GM19324 (cell line): Measurements from ENCODE around the gene RTP1.
"Not testable (repeated sequence)": the region's sequence is repeated elsewhere in the genome, so short reads cannot be mapped to it uniquely, and the experiment has no call there.

Experiments used
- ATAC-seq: cut with Tn5 transposase; IDR thresholded peaks from one replicate; pipeline ENCODE4 v1.9.1; 2021; ENCODE audit warnings: mild to moderate bottlenecking, moderate library complexity; ENCODE audit not compliant: unreplicated experiment, low FRiP score

The RTP1 gene

DNA sequence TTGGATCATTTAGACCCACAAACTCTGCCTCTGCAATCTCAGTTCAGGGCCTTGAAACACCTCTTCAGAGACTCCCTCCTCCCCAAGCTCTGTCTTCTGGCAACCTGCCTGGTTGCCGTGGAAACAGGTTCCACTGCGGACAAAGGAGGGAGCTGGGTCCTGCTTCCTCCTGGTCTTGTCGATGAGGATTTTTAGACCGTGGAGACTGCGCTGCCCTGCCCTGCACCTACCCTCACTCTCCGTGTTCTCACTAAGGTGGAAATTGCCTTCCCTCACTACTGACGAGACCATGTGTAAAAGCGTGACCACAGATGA lies at the start of gene RTP1:
Gene RTP1, plus strand, starts transcription at position 152 of the 315 bp plus-strand sequence. Its CDS starts 30 bp downstream, at position 182.
- no peak for ATAC-seq

DNA sequence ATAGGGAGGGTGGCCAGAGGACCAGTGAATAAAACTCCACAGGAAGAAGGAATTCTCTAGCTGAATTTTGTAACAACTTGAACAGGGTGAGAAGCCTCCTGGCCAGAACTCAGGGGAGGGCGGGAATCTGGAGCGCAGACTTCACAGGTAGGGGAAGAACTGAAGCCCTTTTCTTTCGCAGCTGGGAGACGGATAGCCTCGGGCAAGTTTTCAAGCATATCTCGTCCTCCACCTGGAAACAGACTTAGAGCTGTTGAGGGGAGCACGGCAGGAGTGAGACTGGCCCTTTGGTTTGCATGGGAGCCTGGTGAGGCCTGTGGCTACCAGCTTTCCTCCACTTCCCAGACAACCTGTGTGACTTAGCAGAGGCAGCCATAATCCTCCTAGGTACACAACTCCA lies 47.1 kb upstream of the RTP1 start:
- ATAC-seq, result no peak

- no peak for ATAC-seq
Measured at GRCh38 chr3:187150599-187150998, 46.7 kb upstream of the RTP1 start.

DNA sequence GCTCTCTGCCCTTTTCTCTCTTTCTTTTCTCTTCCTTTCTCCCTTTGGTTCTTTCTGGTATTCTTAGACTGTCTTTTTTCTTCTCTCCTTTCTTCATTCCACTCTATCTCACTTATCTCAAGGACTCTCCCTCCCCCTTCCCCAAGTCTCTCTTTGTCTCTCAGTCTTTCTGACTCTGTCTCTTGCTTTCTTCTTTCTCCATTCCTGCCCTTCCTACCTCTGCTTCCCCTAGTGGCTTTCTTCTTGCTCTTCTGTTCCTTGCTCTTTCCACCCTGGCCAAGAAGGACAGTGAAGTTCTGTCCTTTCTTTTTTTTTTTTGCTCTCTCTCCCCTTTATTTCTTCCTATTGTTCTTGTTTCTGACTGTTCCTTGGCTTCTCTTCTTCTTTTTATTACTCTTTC lies 35.7 kb upstream of the RTP1 start:
- no peak for ATAC-seq

DNA sequence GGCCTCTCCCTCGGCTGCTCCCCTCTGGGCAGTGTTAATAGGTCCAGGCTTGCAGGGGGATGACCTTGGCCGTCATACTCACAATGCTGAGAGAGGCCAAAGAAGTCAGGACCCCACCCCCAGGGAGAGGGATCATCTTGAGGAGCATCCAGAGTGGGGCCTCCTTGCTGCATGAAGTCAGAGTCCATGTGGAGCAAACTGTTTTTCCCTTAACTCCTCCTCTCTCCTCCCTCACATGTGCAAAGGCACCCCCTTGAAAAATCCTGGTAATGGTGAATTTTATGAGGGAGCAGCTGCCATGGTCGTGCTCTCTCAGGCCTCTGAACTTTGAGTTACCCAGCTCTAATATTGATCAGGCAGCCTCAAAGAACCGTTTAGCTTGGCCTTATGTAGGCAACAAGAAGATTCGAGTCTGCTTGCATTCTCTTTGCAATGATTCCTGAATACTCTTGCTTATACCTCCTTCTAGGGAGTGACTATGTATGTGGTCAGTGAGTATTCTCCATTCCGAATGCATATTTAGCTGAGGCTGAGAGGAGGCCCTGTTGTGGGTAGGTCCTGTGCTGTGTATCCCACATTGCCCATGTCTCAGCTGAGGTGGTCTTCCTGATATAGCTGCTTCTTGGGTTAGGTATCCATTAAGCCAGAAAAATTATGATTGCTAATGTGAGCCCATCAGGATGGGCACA lies 34.9 kb upstream of the RTP1 start:
- ATAC-seq, result no peak

- no peak for ATAC-seq
Measured at GRCh38 chr3:187165144-187165543, 32.1 kb upstream of the RTP1 start.

- ATAC-seq, result no peak
Measured at GRCh38 chr3:187166750-187167149, 30.5 kb upstream of the RTP1 start.

GRCh38 chr3:187167777-187168176 lies 29.5 kb upstream of the RTP1 start:
- ATAC-seq, result no peak

DNA sequence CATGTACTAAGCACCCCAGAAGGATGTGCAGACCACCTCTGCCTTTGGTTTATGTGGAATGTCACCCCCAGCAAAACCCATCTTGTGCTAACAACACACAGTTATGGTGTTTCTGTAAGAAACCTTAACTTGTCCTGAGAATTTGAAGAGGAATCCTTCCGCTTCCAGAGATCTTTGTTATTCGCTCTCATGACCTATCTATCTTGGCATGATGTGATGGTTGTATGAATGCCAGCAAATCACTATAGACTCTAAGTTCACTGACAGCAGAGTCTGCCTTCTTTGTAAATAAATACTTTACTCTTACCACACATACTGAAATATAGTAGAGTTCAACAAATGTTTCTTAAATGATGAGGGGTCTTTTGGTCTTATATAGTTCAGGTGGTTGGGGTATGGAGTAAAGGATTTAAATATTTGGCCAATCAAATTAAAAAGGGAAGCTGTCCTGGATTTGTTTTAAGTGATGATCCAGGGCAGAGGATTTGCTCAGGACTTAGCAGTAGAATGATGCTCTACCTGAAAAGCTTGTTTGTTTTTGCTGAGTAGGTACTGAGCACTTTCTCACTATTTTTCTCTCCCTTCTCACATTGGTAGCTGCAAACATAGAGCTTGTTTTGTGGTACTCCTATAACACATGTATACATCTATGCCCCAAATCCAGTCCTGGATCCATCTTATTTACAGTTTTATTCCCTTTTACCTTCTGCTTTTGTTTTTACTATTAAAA lies 27.9 kb upstream of the RTP1 start:
- ATAC-seq, result no peak

DNA sequence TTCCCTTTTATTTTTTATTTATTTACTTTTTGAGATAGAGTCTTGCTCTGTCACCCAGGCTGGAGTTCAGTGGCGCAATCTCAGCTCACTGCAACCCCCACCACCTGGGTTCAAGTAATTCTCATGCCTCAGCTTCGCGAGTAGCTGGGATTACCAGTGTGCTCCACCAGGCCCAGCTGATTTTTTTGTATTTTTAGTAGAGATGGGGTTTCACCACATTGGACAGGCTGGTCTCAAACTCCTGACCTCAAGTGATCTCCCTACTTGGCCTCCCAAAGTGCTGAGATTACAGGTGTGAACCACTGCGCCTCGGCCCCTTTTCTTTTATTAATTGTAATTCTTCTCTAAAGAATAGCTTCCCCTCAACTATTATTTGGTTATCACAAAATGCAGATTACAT lies 26.4 kb upstream of the RTP1 start:
- not testable (repeated sequence) for ATAC-seq

DNA sequence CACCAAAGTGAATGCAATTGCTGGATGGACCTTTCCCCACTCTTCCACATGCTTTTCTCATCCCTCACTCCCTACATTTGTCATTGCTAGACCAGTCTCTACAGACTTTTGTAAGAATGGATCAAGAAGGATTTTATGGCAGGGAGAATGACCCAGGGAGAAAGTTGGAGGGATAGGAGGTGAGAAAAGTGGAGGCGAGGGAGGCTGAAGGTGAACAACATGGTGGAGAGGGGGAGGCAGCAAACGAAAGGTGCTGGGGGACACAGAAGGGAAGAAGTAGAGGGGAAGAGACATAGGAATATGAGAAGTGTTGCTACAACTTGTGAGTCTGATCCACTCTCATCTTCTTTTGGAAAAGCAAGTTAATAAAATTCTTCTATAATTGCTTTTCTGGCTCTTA lies 24.4 kb upstream of the RTP1 start:
- ATAC-seq, result no peak

DNA sequence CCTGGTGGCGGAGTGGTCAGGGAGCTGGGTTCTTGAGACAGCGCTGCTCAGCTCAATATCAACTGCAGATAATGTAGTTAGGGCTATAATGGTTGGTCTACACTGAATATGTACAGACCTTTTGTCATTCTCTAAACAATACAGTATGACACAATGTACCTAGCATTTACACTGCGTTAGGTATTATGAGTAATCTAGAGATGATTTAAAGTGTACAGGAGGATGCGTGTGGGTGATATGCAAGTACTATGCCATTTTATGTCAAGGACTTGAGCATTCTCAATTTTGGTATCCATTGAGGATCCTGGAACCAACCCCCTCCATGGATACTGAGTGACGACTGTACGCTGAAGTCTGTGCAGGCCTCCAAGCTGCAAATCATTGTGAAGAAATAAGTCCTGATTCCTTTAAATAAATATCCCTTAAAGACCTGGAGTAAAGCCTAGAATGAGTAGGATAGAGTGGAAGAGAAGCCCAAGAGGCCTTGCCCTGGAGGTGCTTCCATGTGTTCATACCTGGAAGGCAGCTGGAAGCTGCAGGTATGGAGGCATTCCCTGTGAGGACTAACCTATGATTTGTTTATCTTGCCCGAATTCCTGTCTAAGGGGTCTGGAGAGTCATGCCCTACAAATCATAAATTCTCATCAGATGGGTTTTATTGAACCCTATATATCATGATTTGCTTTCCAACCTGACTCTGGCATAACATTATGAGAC lies 15.7 kb upstream of the RTP1 start:
- ATAC-seq, result no peak

DNA sequence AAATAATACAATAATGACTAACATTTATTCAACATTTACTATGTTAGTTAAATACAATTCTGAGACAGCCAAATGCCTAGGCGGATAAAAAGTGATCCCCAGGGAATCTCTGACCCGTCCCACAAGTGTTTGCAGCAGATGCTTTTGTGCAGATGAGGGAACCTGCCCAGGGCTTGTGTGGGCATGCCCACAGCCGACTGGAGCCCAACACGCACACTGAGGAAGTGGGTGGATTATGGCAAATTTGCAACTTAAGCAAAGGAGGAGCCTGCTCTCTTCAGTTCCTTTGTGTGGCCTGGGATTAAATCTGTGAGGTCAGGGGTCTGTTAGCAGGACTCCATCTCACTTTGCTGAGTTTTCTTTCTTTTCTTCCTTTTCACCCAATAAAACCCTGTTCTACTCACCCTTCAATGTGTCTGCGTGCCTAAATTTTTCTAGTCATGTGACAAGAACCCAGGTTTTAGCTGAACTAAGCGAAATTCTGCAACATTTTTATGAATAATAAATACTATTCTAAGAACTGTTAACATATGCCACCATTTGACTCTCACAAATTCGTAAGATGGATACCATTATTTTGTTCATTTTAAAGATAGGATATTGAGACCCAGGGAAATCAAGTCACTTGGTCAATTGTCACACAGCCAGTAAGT lies 13.9 kb upstream of the RTP1 start:
- ATAC-seq, result peak; percentile 46

GRCh38 chr3:187183903-187184302 lies 13.4 kb upstream of the RTP1 start:
- no peak for ATAC-seq

GRCh38 chr3:187185759-187186158 lies 11.5 kb upstream of the RTP1 start:
- no peak for ATAC-seq

GRCh38 chr3:187186375-187186774 lies 10.9 kb upstream of the RTP1 start:
- no peak for ATAC-seq

- no peak for ATAC-seq
Measured at GRCh38 chr3:187186801-187187421, 10.4 kb upstream of the RTP1 start.

GRCh38 chr3:187188931-187189330 lies 8.4 kb upstream of the RTP1 start:
- peak; percentile 54 for ATAC-seq

DNA sequence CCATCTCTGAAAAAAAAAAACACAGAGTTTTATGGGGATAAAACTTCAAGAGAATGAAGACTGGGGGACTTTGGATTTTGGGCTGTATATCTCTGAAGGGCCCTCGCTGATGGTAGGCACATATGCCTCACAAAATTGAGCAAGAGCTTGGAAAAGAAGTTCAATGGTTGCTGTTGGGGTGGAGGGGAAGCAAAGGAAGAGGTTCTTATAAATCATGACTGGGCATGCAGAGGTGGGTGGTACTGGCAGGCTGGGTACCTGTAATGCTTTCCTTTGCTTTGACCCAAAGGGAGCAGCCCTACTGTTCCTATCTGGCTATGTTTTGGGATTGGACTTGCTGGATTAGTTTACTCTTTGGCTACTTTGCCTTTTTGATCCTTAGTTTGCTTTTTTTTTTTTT lies 6.0 kb upstream of the RTP1 start:
- no peak for ATAC-seq

DNA sequence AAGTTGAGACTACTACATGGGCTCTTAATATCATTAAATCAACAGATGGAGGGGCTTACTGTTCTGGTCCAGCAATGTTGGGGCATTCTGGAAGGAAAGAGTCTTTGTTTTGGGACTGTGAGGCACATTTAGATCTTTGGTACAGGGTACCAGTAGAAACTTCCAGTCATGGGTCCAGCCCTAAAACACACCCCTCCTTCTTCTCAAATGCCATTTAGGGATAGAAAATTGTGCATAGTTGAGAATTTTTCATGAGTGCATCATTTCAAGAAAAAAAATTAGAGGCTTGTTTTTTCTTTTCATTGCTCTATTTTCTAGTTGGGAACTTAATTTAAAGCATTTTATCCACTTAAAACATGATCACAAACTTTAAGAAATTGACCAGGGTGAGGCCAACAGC lies 4.1 kb upstream of the RTP1 start:
- no peak for ATAC-seq
